Measurements from ENCODE around the gene KCNG1.

- TF ChIP-seq REST (tag by site-specific recombination; IDR thresholded peaks at IDR 0.05) (no peak), CTCF (tag by site-specific recombination; IDR thresholded peaks at IDR 0.05) (no peak), KLF1 (tag by site-specific recombination; IDR thresholded peaks at IDR 0.05) (no peak), ZBTB21 (tag by site-specific recombination; IDR thresholded peaks at IDR 0.05) (no peak), ZNF747 (tag by site-specific recombination; IDR thresholded peaks at IDR 0.05) (no peak), ZNF76 (tag by site-specific recombination; IDR thresholded peaks at IDR 0.05; ENCODE audit: borderline replicate concordance, low read depth) (no peak), ZSCAN5A (tag by site-specific recombination; IDR thresholded peaks at IDR 0.05) (no peak)
Observed at GRCh38 chr20:51005214-51005613, 17.7 kb downstream of the KCNG1 start.
